ENCODE data around the gene LRRTM4.

LRRTM4 gene

GRCh38 chr2:77520641-77521547 is 1.3 kb downstream of the LRRTM4 start:
- Histone ChIP-seq H4K20me1 (ENCODE audit: insufficient read depth, low read length) (no peaks in the 10 kb centered on the region), H3K27ac (ENCODE audit: low read depth, low read length, poor library complexity, severe bottlenecking) (no peak overlapping the region), H3K9me3 (ENCODE audit: low read length) (no peaks in the 10 kb centered on the region), H3K4me1 (ENCODE audit: insufficient read depth, low read length, severe bottlenecking) (no peaks in the 10 kb centered on the region), H3K27me3 (ENCODE audit: insufficient read depth, low read length) (no peaks in the 10 kb centered on the region), H3K4me2 (ENCODE audit: low read length) (no peak overlapping the region), H3K36me3 (ENCODE audit: insufficient read depth, low read length) (no peaks in the 10 kb centered on the region), H3K4me3 (ENCODE audit: low read depth, low read length, poor library complexity, severe bottlenecking) (no peak overlapping the region), H3F3A (ENCODE audit: insufficient read depth, low read length) (no peaks in the 10 kb centered on the region), H2AFZ (ENCODE audit: low read length) (no peak overlapping the region), H3K9ac (ENCODE audit: low read length) (no peak overlapping the region), H3K79me2 (ENCODE audit: insufficient read depth, low read length) (no peaks in the 10 kb centered on the region), H3K9me2 (ENCODE audit: low read depth, low read length) (no peaks in the 10 kb centered on the region)
- TF ChIP-seq CTCF (IDR thresholded peaks at IDR 0.05; ENCODE audit: low read length), result no peak
- no peak for TF ChIP-seq EZH2 (IDR thresholded peaks at IDR 0.05; ENCODE audit: borderline replicate concordance, low read length)

GRCh38 chr2:77519888-77520506 is 2.2 kb downstream of the LRRTM4 start:
- Histone ChIP-seq H3K4me1 (ENCODE audit: insufficient read depth, low read length, severe bottlenecking) (no peaks in the 10 kb centered on the region), H3K27ac (ENCODE audit: low read depth, low read length, poor library complexity, severe bottlenecking) (no peak overlapping the region), H3K9me2 (ENCODE audit: low read depth, low read length) (no peaks in the 10 kb centered on the region), H3K4me3 (ENCODE audit: low read depth, low read length, poor library complexity, severe bottlenecking) (no peak overlapping the region), H3K27me3 (ENCODE audit: insufficient read depth, low read length) (no peaks in the 10 kb centered on the region), H2AFZ (ENCODE audit: low read length) (no peak overlapping the region), H3K9ac (ENCODE audit: low read length) (no peak overlapping the region), H3K4me2 (ENCODE audit: low read length) (no peak overlapping the region), H3K36me3 (ENCODE audit: insufficient read depth, low read length) (no peaks in the 10 kb centered on the region), H3K9me3 (ENCODE audit: low read length) (no peaks in the 10 kb centered on the region), H4K20me1 (ENCODE audit: insufficient read depth, low read length) (no peaks in the 10 kb centered on the region), H3K79me2 (ENCODE audit: insufficient read depth, low read length) (no peaks in the 10 kb centered on the region), H3F3A (ENCODE audit: insufficient read depth, low read length) (no peaks in the 10 kb centered on the region)
- TF ChIP-seq EZH2 (IDR thresholded peaks at IDR 0.05; ENCODE audit: borderline replicate concordance, low read length), result no peak
- TF ChIP-seq CTCF (IDR thresholded peaks at IDR 0.05; ENCODE audit: low read length), result no peak

DNA sequence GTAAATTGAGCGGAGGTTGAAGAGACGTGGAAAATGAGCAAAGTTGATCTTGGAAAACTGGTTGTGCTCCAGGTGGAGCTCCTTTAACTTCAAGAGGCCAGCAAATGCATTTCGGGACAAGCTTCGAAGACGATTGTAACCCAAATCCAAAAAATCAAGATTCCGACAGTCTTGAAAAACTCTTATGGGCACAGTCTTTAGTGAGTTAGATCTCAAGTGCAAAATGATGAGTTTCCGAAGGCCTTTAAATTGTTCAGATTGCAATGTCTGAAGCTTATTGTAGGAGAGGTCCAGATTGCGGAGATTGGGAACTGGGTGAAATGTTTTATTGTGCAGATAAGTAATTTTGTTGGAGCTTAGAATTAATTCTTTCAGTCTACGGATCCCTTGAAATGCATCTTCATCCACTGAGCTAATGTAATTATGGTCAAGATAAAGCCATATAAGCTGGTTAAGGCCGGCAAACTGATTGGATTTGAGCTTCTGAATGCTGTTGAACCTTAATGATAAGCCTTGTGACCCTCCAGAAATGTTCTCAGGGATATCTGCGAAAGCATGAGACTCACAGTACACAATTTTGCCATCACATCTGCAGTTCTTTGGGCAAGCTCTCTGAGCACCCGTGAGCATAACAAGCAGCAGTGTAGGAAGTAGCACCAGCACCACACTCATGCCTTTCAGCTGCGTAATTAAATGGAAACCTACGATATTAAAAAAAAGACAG is 2.9 kb downstream of the LRRTM4 start:
- H2AFZ ChIP-seq (ENCODE audit: low read length), result no peak overlapping the region
- no peaks in the 10 kb centered on the region for H3K79me2 ChIP-seq (ENCODE audit: insufficient read depth, low read length)

More for the DNA sequence above, 2.9 kb downstream of the LRRTM4 start:
- Histone ChIP-seq H3K27me3 (ENCODE audit: insufficient read depth, low read length) (no peaks in the 10 kb centered on the region), H3K36me3 (ENCODE audit: insufficient read depth, low read length) (no peaks in the 10 kb centered on the region), H3K4me3 (ENCODE audit: low read depth, low read length, poor library complexity, severe bottlenecking) (no peak overlapping the region), H3K27ac (ENCODE audit: low read depth, low read length, poor library complexity, severe bottlenecking) (no peak overlapping the region), H3K9me3 (ENCODE audit: low read length) (no peaks in the 10 kb centered on the region), H4K20me1 (ENCODE audit: insufficient read depth, low read length) (no peaks in the 10 kb centered on the region), H3K9me2 (ENCODE audit: low read depth, low read length) (no peaks in the 10 kb centered on the region), H3K4me1 (ENCODE audit: insufficient read depth, low read length, severe bottlenecking) (no peaks in the 10 kb centered on the region), H3F3A (ENCODE audit: insufficient read depth, low read length) (no peaks in the 10 kb centered on the region), H3K9ac (ENCODE audit: low read length) (no peak overlapping the region), H3K4me2 (ENCODE audit: low read length) (no peak overlapping the region)
- TF ChIP-seq CTCF (IDR thresholded peaks at IDR 0.05; ENCODE audit: low read length) (no peak), EZH2 (IDR thresholded peaks at IDR 0.05; ENCODE audit: borderline replicate concordance, low read length) (no peak)

Data from OCI-LY1 (cell line).